ENCODE measurements around the gene TBX6. TPM values are rescaled to one million over a fixed set of nuclear protein-coding genes. Genes with fewer than 3 reads are reported as not detected.
A peak's percentile ranks its signal among the peaks of the same experiment; 100 is the strongest.

Gene TBX6
- total and polyA plus RNA-seq, 2 of the 4 experiments (the other 2 are of a cell fraction) = 0.10 TPM; not detected in 1

- peak; percentile 91 for TF ChIP-seq MAZ (IDR thresholded peaks at IDR 0.05; ENCODE audit: borderline replicate concordance, low read depth, low read length)
- TF ChIP-seq CTCF (conservative IDR thresholded peaks at IDR 0.05; ENCODE audit: low read depth, low read length) = peak; percentile 89
- TF ChIP-seq MXI1 (IDR thresholded peaks at IDR 0.05; ENCODE audit: borderline replicate concordance, low read depth, low read length) = no peak
- no peak for TF ChIP-seq CEBPB (IDR thresholded peaks at IDR 0.05; ENCODE audit: low read depth, low read length)
- 0 out of 2 replicates have a peak, but pooled peaks have one; percentile 4 for TF ChIP-seq FOS (IDR thresholded peaks at IDR 0.05; ENCODE audit: low read depth, low read length)
Measured at GRCh38 chr16:30091474-30092372, at the start of gene TBX6 (continued).
